HepG2 (cell line): ENCODE results near the gene AP3M1. TPM values are rescaled to one million over a fixed set of nuclear protein-coding genes. Genes with fewer than 3 reads are reported as not detected.

ENCODE experiments used
- KLF16 ChIP-seq, 2 experiments: sonication (generic) in 1 of 2; formaldehyde crosslinking in 1 of 2; IDR thresholded peaks; 2 replicates each; pipeline versions ENCODE4 v1.6.1 to v1.8.0; 2016 to 2023; ENCODE audit warnings: missing genetic modification reagents in 2 of 2, missing compliant biosample characterization in 1 of 2
- POLR2A ChIP-seq, 2 experiments: IDR thresholded peaks; 2 replicates each; pipeline ENCODE4 v1.6.1; 2011; ENCODE audit warnings: low read depth in 2 of 2, low read length in 2 of 2, mild to moderate bottlenecking in 1 of 2, moderate library complexity in 1 of 2; ENCODE audit not compliant: insufficient read depth in 1 of 2
- SCMH1 ChIP-seq: sonication (generic); formaldehyde crosslinking; IDR thresholded peaks from 2 replicates; pipeline ENCODE4 v1.9.0; 2021; ENCODE audit warnings: missing genetic modification reagents, mild to moderate bottlenecking, borderline replicate concordance
- ZNF333 ChIP-seq: sonication (generic); formaldehyde crosslinking; IDR thresholded peaks from 2 replicates; pipeline ENCODE4 v1.4.0; 2020; ENCODE audit warnings: mild to moderate bottlenecking, missing genetic modification reagents, borderline replicate concordance
- polyA plus RNA-seq, 8 experiments: library from polyadenylated mRNA; depleted of rRNA in 3 of 8; stranded (reverse) in 7 of 8; unstranded in 1 of 8; fragments of >200 nt; fragmentation: Illumina TruSeq in 4 of 8; extraction: Trizol in 4 of 8; gene quantifications; 2 replicates each; pipeline versions ENCODE4 v1.2.1 to v1.2.3, GENCODE V29; 2011 to 2016; ENCODE audit warnings: low read depth in 4 of 8, missing spikeins in 1 of 8, mixed read lengths in 1 of 8; ENCODE audit not compliant: insufficient read depth in 1 of 8
- total RNA-seq, 5 experiments: library from RNA; depleted of rRNA; stranded (reverse); fragments of >200 nt; fragmentation: Illumina TruSeq; extraction: Trizol; gene quantifications; 2 replicates each; pipeline ENCODE4 v1.2.3, GENCODE V29; 2016; ENCODE audit warnings: low read depth in 1 of 5
- TF ChIP-seq, protein P1 (sequence below): sonication (generic); formaldehyde crosslinking; IDR thresholded peaks from 2 replicates; pipeline ENCODE4 v1.4.0; 2020; ENCODE audit warnings: missing genetic modification reagents
- TF ChIP-seq, protein P2 (sequence below): sonication (generic); formaldehyde crosslinking; IDR thresholded peaks from 2 replicates; pipeline ENCODE4 v1.5.1; 2020; ENCODE audit warnings: mild to moderate bottlenecking, missing genetic modification reagents, borderline replicate concordance
- TF ChIP-seq, protein P3 (sequence below): sonication (generic); formaldehyde crosslinking; IDR thresholded peaks from 2 replicates; pipeline ENCODE4 v1.5.0; 2020; ENCODE audit warnings: mild to moderate bottlenecking, missing genetic modification reagents, borderline replicate concordance
- TF ChIP-seq, protein P4 (sequence below): sonication (generic); formaldehyde crosslinking; IDR thresholded peaks from 2 replicates; pipeline ENCODE4 v1.8.0; 2022; ENCODE audit warnings: mild to moderate bottlenecking, missing genetic modification reagents; ENCODE audit not compliant: insufficient replicate concordance
- TF ChIP-seq, protein P5 (sequence below): sonication (generic); formaldehyde crosslinking; IDR thresholded peaks from 2 replicates; pipeline ENCODE4 v1.8.0; 2022; ENCODE audit warnings: missing genetic modification reagents, mild to moderate bottlenecking, borderline replicate concordance

The AP3M1 gene
- total and polyA plus RNA-seq, 2 of the 13 experiments (the other 11 are each of a cell fraction or from before 2014, with no cell fraction given): 29.0 to 31.6 TPM

DNA sequence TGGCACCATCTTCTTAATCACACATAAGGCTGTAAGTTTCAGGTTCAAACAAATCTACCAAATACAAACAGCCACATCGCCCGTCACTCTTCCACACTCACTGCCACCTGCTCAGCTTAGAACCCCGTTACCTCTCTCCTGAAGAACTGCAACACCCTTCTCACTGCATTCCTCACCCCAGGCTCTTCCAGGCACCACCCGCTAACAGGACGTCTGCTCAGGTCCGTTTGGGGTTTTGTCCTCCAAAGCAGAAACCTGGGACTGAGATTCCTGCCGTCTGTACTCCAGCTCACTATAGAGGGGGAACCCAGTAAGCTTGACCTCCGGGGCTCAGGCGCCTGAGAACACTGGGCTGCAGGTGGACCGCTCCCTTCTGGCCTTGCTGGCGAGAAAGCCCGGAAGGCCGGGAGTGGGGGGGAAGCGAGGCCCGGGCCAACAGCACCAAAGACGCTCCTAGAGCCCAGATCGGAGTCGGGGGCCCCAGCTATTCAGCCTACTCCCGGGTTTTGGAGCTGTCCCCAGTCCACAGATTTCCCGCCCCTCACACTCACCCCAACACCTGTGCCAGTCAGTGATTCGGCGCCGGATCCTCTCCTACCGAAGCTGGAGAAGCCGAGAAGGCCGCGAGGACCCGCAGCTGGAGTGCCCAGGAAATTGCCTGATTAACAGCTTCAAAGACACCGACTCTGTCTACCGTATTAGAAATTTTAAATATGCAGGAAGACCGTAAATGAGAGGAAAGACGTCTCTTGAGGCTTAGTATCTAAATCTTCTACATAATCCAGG, at the start of gene AP3M1 (continued):
- TF ChIP-seq, protein P1, sequence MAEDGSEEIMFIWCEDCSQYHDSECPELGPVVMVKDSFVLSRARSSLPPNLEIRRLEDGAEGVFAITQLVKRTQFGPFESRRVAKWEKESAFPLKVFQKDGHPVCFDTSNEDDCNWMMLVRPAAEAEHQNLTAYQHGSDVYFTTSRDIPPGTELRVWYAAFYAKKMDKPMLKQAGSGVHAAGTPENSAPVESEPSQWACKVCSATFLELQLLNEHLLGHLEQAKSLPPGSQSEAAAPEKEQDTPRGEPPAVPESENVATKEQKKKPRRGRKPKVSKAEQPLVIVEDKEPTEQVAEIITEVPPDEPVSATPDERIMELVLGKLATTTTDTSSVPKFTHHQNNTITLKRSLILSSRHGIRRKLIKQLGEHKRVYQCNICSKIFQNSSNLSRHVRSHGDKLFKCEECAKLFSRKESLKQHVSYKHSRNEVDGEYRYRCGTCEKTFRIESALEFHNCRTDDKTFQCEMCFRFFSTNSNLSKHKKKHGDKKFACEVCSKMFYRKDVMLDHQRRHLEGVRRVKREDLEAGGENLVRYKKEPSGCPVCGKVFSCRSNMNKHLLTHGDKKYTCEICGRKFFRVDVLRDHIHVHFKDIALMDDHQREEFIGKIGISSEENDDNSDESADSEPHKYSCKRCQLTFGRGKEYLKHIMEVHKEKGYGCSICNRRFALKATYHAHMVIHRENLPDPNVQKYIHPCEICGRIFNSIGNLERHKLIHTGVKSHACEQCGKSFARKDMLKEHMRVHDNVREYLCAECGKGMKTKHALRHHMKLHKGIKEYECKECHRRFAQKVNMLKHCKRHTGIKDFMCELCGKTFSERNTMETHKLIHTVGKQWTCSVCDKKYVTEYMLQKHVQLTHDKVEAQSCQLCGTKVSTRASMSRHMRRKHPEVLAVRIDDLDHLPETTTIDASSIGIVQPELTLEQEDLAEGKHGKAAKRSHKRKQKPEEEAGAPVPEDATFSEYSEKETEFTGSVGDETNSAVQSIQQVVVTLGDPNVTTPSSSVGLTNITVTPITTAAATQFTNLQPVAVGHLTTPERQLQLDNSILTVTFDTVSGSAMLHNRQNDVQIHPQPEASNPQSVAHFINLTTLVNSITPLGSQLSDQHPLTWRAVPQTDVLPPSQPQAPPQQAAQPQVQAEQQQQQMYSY: peak; percentile 95
- TF ChIP-seq ZNF333 (CRISPR knock-in tag) (peak; percentile 58; the same call in 1 of the 2 replicates), KLF16 (CRISPR knock-in tag; IDR thresholded peaks at IDR 0.05) (0 out of 4 replicates have a peak, but pooled peaks of 1 of the 2 experiments have one; percentile 13), POLR2A (IDR thresholded peaks at IDR 0.05; ENCODE audit: insufficient read depth in 1 of 2, low read depth in 2 of 2, low read length in 2 of 2) (peak in 1 of 2 experiments; percentile 51; a peak in 2 of 4 replicates), SCMH1 (CRISPR knock-in tag) (no peak)
- TF ChIP-seq, protein P2, sequence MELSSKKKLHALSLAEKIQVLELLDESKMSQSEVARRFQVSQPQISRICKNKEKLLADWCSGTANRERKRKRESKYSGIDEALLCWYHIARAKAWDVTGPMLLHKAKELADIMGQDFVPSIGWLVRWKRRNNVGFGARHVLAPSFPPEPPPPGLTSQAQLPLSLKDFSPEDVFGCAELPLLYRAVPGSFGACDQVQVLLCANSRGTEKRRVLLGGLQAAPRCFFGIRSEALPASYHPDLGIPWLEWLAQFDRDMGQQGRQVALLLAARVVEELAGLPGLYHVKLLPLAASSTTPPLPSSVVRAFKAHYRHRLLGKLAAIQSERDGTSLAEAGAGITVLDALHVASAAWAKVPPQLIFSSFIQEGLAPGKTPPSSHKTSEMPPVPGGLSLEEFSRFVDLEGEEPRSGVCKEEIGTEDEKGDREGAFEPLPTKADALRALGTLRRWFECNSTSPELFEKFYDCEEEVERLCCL (CRISPR knock-in tag): no peak
- TF ChIP-seq, protein P3, sequence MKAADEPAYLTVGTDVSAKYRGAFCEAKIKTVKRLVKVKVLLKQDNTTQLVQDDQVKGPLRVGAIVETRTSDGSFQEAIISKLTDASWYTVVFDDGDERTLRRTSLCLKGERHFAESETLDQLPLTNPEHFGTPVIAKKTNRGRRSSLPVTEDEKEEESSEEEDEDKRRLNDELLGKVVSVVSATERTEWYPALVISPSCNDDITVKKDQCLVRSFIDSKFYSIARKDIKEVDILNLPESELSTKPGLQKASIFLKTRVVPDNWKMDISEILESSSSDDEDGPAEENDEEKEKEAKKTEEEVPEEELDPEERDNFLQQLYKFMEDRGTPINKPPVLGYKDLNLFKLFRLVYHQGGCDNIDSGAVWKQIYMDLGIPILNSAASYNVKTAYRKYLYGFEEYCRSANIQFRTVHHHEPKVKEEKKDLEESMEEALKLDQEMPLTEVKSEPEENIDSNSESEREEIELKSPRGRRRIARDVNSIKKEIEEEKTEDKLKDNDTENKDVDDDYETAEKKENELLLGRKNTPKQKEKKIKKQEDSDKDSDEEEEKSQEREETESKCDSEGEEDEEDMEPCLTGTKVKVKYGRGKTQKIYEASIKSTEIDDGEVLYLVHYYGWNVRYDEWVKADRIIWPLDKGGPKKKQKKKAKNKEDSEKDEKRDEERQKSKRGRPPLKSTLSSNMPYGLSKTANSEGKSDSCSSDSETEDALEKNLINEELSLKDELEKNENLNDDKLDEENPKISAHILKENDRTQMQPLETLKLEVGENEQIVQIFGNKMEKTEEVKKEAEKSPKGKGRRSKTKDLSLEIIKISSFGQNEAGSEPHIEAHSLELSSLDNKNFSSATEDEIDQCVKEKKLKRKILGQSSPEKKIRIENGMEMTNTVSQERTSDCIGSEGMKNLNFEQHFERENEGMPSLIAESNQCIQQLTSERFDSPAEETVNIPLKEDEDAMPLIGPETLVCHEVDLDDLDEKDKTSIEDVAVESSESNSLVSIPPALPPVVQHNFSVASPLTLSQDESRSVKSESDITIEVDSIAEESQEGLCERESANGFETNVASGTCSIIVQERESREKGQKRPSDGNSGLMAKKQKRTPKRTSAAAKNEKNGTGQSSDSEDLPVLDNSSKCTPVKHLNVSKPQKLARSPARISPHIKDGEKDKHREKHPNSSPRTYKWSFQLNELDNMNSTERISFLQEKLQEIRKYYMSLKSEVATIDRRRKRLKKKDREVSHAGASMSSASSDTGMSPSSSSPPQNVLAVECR: no peak
- TF ChIP-seq, protein P4, sequence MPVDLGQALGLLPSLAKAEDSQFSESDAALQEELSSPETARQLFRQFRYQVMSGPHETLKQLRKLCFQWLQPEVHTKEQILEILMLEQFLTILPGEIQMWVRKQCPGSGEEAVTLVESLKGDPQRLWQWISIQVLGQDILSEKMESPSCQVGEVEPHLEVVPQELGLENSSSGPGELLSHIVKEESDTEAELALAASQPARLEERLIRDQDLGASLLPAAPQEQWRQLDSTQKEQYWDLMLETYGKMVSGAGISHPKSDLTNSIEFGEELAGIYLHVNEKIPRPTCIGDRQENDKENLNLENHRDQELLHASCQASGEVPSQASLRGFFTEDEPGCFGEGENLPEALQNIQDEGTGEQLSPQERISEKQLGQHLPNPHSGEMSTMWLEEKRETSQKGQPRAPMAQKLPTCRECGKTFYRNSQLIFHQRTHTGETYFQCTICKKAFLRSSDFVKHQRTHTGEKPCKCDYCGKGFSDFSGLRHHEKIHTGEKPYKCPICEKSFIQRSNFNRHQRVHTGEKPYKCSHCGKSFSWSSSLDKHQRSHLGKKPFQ (CRISPR knock-in tag): no peak
- TF ChIP-seq, protein P5, sequence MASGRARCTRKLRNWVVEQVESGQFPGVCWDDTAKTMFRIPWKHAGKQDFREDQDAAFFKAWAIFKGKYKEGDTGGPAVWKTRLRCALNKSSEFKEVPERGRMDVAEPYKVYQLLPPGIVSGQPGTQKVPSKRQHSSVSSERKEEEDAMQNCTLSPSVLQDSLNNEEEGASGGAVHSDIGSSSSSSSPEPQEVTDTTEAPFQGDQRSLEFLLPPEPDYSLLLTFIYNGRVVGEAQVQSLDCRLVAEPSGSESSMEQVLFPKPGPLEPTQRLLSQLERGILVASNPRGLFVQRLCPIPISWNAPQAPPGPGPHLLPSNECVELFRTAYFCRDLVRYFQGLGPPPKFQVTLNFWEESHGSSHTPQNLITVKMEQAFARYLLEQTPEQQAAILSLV (CRISPR knock-in tag): no peak
